ENCODE data around the gene OBP2A.
"Not testable (repeated sequence)": the region's sequence is repeated elsewhere in the genome, so short reads cannot be mapped to it uniquely, and the experiment has no call there.

DNA sequence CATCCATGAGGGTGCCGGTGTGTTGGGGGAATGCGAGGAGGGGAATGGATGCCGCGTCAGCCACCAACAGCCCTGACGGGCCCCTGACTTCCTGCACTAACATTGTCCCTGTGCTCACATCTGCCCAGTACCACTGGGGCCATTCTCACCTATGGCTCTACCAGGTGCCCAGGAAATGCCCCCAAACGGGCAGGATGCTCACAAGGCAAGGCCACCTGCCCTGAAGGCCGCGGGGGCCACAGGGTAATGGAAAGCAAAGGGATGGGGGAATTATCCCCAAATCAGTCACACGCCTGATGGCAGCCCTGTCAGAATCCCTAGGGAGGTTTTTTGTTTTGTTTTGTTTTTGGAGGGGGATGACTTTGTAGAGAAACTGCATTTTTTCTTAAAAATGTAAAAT is 32.0 kb upstream of the OBP2A start:
- TF ChIP-seq, protein P1, sequence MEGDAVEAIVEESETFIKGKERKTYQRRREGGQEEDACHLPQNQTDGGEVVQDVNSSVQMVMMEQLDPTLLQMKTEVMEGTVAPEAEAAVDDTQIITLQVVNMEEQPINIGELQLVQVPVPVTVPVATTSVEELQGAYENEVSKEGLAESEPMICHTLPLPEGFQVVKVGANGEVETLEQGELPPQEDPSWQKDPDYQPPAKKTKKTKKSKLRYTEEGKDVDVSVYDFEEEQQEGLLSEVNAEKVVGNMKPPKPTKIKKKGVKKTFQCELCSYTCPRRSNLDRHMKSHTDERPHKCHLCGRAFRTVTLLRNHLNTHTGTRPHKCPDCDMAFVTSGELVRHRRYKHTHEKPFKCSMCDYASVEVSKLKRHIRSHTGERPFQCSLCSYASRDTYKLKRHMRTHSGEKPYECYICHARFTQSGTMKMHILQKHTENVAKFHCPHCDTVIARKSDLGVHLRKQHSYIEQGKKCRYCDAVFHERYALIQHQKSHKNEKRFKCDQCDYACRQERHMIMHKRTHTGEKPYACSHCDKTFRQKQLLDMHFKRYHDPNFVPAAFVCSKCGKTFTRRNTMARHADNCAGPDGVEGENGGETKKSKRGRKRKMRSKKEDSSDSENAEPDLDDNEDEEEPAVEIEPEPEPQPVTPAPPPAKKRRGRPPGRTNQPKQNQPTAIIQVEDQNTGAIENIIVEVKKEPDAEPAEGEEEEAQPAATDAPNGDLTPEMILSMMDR (IDR thresholded peaks at IDR 0.05) = not testable (repeated sequence)
- TF ChIP-seq POLR2A, EP300 (IDR thresholded peaks at IDR 0.05): not testable (repeated sequence)

Measured in ovary (tissue), 3 donors.